Activated effector memory CD4-positive, alpha-beta T cell treated with anti-CD3 and anti-CD28 coated beads, Interleukin-2, amount 50 U/mL, for 16 hours (primary cell): ENCODE measurements around the gene C1orf74.
"Not testable (repeated sequence)": the region's sequence is repeated elsewhere in the genome, so short reads cannot be mapped to it uniquely, and the experiment has no call there.

Experiments
- DNase-seq: peaks from one replicate; pipeline ENCODE4 v3.0.0-alpha.2; 2020

The C1orf74 gene

GRCh38 chr1:209805341-209805781 is 21.0 kb upstream of the C1orf74 start:
- DNase-seq, result no peak

GRCh38 chr1:209803568-209803967 is 19.2 kb upstream of the C1orf74 start:
- DNase-seq, result no peak

GRCh38 chr1:209802780-209803152 is 18.4 kb upstream of the C1orf74 start:
- no peak for DNase-seq

GRCh38 chr1:209802117-209802779 is 17.9 kb upstream of the C1orf74 start:
- no peak for DNase-seq

- no peak for DNase-seq
Observed at GRCh38 chr1:209800984-209801834, 16.9 kb upstream of the C1orf74 start.

GRCh38 chr1:209797978-209798639 is 13.8 kb upstream of the C1orf74 start:
- no peak for DNase-seq

- not testable (repeated sequence) for DNase-seq
Observed at GRCh38 chr1:209793711-209794110, 9.4 kb upstream of the C1orf74 start.

GRCh38 chr1:209791920-209792319 is 7.6 kb upstream of the C1orf74 start:
- DNase-seq, result no peak

- no peak for DNase-seq
Observed at GRCh38 chr1:209790286-209791193, 6.2 kb upstream of the C1orf74 start.

GRCh38 chr1:209789245-209789644 is 4.9 kb upstream of the C1orf74 start:
- DNase-seq, result no peak

- DNase-seq, result no peak
Observed at GRCh38 chr1:209787551-209787950, 3.2 kb upstream of the C1orf74 start.

- no peak for DNase-seq
Observed at GRCh38 chr1:209786146-209786545, 1.8 kb upstream of the C1orf74 start.

GRCh38 chr1:209785592-209785991 is 1.2 kb upstream of the C1orf74 start:
- DNase-seq, result no peak

GRCh38 chr1:209783386-209783785 is 973 bp downstream of the C1orf74 start:
- DNase-seq, result no peak

GRCh38 chr1:209780268-209780667 is 4.1 kb downstream of the C1orf74 start:
- no peak for DNase-seq

GRCh38 chr1:209778102-209778501 is 6.3 kb downstream of the C1orf74 start:
- DNase-seq, result no peak

GRCh38 chr1:209777587-209777986 is 6.8 kb downstream of the C1orf74 start:
- no peak for DNase-seq

- no peak for DNase-seq
Observed at GRCh38 chr1:209775678-209776077, 8.7 kb downstream of the C1orf74 start.

GRCh38 chr1:209774592-209774991 is 9.8 kb downstream of the C1orf74 start:
- no peak for DNase-seq

GRCh38 chr1:209772126-209772525 is 12.2 kb downstream of the C1orf74 start:
- DNase-seq, result no peak

GRCh38 chr1:209770636-209771415 is 13.5 kb downstream of the C1orf74 start:
- DNase-seq, result no peak

GRCh38 chr1:209769971-209770370 is 14.4 kb downstream of the C1orf74 start:
- DNase-seq, result no peak
